ENCODE data around the gene PTPRN2.

PTPRN2 gene

GRCh38 chr7:158074896-158075632, 512.6 kb downstream of the PTPRN2 start:
- no peak for DNase-seq

- DNase-seq, result no peak
Measured at GRCh38 chr7:158073845-158074840, 513.5 kb downstream of the PTPRN2 start.

GRCh38 chr7:158072991-158073730, 514.5 kb downstream of the PTPRN2 start:
- DNase-seq, result no peak

- no peak for DNase-seq
Measured at GRCh38 chr7:158070222-158070920, 517.3 kb downstream of the PTPRN2 start.

GRCh38 chr7:158068853-158069252, 518.8 kb downstream of the PTPRN2 start:
- DNase-seq, result no peak

GRCh38 chr7:158067931-158068482, 519.6 kb downstream of the PTPRN2 start:
- no peak for DNase-seq

GRCh38 chr7:158067219-158067930, 520.2 kb downstream of the PTPRN2 start:
- no peak for DNase-seq

GRCh38 chr7:158066085-158066484, 521.5 kb downstream of the PTPRN2 start:
- DNase-seq, result no peak

- DNase-seq, result no peak
Measured at GRCh38 chr7:158065340-158065739, 522.3 kb downstream of the PTPRN2 start.

GRCh38 chr7:158064631-158065030, 523.0 kb downstream of the PTPRN2 start:
- no peak for DNase-seq

GRCh38 chr7:158063850-158064610, 523.6 kb downstream of the PTPRN2 start:
- DNase-seq, result no peak

- DNase-seq, result no peak
Measured at GRCh38 chr7:158062661-158063060, 525.0 kb downstream of the PTPRN2 start.

- DNase-seq, result no peak
Measured at GRCh38 chr7:158061884-158062656, 525.6 kb downstream of the PTPRN2 start.

GRCh38 chr7:158061026-158061630, 526.5 kb downstream of the PTPRN2 start:
- no peak for DNase-seq

GRCh38 chr7:158060216-158060615, 527.4 kb downstream of the PTPRN2 start:
- DNase-seq, result no peak

- no peak for DNase-seq
Measured at GRCh38 chr7:158057446-158057845, 530.2 kb downstream of the PTPRN2 start.

GRCh38 chr7:158056761-158057160, 530.9 kb downstream of the PTPRN2 start:
- no peak for DNase-seq

- DNase-seq, result no peak
Measured at GRCh38 chr7:158055726-158056510, 531.7 kb downstream of the PTPRN2 start.

- no peak for DNase-seq
Measured at GRCh38 chr7:158054611-158055010, 533.0 kb downstream of the PTPRN2 start.

Measured in fibroblast of upper back skin (primary cell).